ENCODE results near the gene MYBPHL.

- TF ChIP-seq, protein P1, sequence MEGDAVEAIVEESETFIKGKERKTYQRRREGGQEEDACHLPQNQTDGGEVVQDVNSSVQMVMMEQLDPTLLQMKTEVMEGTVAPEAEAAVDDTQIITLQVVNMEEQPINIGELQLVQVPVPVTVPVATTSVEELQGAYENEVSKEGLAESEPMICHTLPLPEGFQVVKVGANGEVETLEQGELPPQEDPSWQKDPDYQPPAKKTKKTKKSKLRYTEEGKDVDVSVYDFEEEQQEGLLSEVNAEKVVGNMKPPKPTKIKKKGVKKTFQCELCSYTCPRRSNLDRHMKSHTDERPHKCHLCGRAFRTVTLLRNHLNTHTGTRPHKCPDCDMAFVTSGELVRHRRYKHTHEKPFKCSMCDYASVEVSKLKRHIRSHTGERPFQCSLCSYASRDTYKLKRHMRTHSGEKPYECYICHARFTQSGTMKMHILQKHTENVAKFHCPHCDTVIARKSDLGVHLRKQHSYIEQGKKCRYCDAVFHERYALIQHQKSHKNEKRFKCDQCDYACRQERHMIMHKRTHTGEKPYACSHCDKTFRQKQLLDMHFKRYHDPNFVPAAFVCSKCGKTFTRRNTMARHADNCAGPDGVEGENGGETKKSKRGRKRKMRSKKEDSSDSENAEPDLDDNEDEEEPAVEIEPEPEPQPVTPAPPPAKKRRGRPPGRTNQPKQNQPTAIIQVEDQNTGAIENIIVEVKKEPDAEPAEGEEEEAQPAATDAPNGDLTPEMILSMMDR (conservative IDR thresholded peaks at IDR 0.05 in 1 of 2, IDR thresholded peaks at IDR 0.05 in 1 of 2; ENCODE audit: low read depth in 1 of 2, low read length in 2 of 2), result no peak
- TF ChIP-seq EZH2 (IDR thresholded peaks at IDR 0.05; ENCODE audit: low read length, missing control alignments), result no peak
These were observed 36.7 kb downstream of the MYBPHL start for GRCh38 chr1:109269981-109270622.
